Fibroblast of peridontal ligament (primary cell): ENCODE data around the gene TENM4.

Source experiments
- DNase-seq: peaks from one replicate; pipeline ENCODE4 v3.0.0-alpha.2; 2010; ENCODE audit errors: extremely low read depth

TENM4 gene

DNA sequence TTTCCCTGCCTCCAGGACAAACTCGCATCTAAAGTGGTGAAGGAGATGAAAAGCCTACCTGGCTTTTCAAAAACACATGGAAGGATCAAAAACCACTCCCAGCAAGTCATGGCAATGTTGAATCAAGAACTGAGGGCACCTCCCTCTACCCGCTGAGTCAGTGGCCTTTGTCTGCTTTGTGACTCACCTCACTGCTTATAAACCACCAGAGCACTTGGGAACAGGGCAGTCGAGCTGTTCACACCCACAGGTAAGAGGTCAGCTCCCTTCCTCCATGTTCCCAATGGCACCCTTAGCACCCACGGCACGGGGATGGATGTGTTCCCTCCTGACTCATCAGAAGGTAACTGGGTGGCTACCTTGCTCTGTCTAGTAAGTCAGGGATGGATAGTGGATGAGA lies 21.7 kb downstream of the TENM4 start:
- peak; percentile 31 for DNase-seq

DNA sequence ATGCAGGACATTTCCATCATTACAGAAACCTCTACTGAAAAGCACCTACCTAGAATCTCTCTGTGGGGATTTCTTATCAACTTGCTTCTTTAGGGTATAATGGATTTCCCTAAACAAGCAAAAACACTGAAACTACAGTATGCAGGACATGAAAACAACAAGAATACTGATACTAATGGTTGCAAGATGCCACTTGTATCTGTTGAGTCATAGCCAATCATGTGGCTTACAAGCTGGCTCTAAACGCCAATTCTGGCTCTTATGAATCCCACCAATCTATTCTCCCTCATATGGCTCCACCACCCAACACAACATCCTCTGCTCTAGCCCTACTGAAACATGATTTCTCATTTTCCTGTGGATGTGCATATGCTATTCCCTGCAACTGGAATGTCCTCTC lies 22.6 kb downstream of the TENM4 start:
- no peak for DNase-seq

DNA sequence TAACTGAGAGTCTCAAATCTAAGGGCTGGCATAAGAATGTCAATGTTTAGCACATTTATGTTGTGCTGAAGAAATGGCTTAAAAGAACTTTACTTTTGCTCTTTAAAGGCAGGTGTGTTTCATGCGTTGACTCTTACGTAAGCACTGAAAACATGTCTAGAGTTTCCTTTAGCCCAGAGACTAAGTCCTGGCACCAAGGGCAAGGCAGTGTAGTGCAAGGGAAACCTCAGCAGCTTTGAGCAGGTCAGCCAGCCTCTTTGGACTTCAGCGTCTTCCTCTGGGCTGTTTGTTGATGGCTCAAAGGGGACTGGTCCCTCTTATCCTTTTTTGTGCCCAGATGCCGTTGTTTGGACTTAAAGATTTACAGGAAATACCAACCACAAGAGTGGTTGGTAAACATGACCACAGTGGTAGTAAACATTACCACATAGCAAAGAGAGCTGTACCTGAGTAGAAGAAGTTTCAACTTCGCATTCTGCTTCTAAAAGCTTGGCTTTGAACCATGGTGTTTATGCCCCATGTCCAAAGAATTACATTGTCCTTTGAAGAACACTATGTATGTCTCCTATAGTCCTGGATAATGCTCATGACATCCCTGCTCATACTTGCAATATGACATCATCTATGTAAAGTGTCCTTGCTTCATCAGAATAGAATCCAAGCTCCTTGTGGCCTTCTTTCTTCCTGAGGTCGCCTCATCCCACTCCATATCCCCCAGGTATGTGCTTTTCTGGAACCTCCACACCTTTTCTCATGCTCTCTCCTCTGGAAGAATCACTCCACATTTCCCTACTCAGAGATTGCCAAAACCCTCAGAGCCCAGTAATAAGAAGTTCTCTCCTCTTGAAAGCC lies 23.5 kb downstream of the TENM4 start:
- no peak for DNase-seq

DNA sequence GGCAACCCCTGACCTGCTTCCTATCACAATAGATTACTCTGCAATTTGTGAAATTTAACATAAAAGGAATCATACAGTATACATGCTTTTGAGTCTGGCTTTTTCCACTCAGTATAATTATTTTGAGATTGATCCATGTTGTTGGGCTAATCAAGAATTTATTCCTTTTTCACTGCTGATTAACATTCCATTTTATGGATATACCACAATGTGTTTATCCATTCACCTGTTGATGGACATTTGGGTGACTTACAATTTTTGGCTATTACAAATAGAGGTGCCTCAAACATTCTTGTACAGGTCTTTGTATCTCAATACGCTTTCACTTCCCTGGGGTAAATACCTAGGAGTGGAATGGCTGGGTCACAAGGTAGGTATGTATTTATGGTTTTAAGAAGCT lies 24.9 kb downstream of the TENM4 start:
- DNase-seq = no peak

DNA sequence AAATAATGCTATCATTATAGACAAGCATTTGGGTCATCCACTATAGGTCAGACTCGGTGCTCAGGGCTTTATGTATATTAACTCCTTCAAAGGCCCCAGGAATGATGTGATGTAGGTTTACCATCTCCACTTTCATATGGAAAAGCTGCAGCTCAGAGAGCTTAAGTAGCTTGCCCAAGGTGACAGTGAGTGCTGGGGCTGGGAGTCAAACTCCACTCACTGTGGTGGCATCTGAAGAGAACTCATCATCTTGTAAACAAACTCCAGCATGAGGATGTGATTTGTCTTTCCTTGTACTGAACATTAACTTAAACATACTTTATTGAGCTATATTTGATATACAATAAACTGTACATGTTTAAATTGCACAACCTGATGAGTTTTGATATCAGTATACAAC lies 25.4 kb downstream of the TENM4 start:
- DNase-seq = no peak

DNA sequence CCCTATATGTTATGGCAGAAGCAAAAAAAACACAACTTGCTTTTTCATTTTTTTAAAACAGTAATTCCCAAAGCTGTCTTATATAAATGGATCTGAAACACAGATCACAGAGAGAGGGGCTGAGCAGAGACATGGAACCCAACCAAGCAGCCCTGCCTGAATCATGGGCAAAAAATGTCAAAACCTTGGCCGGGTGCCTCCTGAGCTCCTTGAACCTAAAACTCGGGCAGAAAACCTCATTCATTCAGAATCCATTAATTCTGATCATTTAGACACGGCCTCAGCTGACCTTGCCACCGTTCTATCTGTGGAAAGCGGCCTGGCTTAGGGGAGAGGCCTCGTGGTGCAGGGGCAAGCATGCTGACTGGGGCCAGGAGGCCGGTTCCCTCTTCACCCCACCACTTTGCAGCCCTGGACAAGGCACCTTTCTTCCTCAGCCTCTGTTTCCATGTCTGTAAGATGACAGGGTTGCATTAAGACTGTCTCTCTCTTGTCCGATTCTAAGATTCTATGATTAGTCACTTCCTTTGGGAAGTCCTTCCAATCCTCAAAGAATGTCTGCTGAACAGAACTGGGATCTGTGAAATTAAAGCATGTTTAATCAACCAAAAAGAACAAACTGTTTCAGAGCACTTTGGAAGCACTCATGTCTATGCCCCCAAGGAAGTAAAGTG lies 26.0 kb downstream of the TENM4 start:
- DNase-seq = peak; percentile 84

DNA sequence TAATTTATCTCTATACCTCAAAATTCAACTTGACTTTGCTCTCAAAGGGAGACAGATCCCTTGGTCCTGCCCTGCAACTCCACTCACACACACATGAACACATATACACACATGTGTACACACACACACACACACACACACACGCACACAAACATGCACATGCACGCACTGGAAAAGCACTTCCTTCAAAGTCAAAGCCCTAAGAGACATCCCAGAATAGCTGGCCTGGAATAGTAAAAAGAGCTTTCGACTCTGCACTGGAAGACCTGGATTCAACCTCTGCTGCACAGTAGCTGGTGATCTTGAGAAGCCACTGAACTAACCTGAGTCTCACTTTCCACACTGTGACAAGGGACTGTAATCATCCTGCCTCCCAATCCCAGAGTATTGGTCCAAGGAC lies 26.8 kb downstream of the TENM4 start:
- DNase-seq = no peak

DNA sequence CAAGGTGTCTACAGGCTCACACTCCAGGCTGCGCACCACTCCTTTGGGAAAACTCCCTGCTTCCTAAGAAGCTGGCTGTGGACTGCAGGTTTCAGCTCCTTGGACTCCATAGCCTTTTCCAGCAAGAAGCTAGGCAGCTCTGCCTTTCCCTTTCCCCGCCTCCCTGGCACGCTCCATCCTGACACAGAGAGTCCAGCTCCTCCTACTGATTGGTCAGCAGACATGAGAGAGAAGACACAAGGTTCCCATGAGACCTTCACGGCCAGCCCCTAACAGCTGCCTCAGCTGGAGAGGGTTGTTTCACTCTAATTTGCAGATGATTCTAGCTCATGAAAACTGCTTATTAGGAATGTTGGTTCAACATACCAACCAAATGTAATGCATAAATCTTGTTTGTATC lies 27.6 kb downstream of the TENM4 start:
- DNase-seq = peak; percentile 96

DNA sequence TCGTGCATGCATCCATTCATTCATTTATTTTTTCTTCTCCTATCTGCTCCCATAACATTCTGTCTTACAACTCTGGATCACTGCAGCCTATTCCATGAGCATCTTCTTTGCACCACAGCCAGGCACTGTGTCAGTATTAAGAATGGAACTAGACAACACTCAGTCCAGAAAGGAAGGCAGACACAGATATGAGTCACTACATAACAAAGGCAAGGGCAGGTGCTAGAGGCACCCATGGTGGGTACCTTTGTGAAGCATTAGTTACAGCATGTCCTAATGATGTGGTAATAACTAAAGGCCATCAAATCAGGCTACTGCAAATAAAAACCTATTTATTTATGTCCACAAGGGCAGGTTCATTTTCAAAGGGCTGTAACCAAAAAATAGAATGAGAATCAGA lies 28.1 kb downstream of the TENM4 start:
- no peak for DNase-seq

DNA sequence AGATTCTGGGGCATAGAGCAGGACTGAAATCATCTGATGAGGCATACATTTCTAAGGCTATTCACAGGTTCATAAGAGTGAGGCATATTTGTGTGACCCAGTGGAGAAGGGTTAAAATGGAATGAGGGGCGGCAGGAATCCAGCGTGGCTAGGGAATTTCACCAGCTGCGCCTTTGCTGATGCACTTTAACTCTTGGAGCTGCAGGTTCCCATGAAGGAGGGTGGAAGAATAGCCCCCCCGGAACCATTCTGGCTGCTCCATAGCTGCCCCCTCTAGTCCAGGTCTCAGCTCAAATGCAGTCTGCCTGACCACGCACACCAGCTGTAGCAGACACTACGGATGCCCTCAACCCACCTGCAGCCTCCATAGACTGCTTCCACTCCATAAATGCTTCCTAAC lies 31.5 kb downstream of the TENM4 start:
- no peak for DNase-seq

DNA sequence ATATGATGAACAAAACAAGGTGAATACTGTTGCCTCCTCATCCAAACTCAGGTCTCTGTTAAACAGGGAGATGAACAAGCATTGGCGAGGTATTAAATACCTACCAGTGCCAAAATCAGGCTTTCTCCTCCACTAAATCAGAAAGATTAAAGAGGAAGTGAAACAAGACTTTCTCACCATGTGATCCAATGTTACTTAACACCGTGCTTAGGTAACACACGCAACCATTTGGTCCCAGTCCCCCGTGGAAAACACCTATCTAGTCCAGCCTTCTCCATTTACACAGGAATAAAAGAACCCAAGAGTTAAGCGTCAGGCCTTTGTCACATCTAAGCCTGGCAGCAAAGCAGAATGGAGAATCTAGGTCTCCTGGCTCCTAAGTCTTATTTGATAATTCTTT lies 34.5 kb downstream of the TENM4 start:
- no peak for DNase-seq

DNA sequence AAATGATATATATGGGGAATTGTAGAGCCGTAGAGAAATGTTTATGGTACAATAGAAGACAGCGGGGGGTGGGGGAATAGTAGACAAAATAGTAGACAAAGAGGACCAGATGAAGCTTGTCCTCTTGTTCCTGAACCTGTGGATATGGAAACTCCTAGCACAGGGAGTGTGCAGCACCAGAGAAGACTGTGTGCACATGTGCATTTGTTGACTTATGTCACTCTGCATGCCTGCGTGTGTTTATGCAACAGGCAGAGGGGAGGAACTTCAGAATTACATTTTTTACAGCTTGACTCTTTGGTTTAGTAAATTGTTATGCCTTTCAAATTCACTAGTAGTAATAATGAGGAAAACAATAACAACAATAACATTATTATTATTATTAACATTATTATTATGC lies 36.0 kb downstream of the TENM4 start:
- DNase-seq = no peak

DNA sequence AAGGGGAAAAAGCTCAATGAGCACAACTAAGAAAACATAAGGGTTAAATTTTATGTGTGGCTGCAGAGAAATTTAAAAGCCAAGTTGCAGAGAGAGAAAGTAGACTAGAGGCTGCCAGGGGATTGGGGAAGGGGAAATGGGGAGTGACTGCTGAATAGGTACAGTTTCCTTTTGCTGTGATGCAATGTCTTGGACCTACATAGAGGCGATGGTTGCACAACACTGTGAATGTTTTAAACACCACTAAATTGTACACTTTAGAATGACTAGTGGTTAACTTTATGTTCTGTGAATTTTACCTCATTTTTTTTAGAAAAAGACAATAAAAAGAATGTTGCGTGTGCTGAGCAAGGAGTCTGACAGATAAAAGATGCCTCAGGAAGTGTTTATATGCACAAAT lies 36.5 kb downstream of the TENM4 start:
- DNase-seq = peak; percentile 49

DNA sequence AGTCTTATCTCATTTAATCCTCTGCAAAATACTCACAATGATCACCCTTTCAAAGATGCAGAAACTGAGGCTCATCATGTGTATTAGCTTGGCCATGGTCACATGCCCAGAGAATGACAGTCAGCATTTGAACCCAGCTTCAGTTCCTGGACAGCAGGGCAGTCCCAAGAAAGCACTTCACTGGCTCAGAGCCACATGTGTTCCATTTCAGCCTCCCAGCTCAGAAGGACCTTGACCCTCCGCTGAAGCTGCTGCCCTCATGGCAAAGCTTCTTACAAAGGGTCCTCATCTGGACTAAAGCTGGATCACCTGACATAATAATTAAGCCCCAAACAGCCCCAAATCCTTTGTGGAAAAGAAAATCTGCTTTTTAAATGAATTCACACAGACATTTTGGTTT lies 37.0 kb downstream of the TENM4 start:
- no peak for DNase-seq

DNA sequence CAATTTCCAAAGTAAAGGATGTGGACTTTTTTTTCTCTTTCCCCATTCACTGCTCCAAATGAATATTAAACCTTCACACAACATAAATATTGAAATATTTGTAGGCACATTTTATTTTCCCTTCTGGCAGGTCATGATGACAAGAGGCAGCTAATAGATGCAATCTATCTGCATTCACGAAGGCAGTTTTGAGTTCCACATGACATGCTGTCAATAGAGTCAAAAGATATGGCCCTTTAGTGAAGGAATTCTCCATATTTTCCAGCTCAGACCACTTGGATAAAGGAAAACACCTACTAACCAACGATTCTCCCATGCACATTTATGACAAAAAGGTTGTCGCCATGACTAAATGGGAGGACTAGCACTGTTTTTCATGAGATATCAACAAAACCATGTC lies 37.9 kb downstream of the TENM4 start:
- no peak for DNase-seq

DNA sequence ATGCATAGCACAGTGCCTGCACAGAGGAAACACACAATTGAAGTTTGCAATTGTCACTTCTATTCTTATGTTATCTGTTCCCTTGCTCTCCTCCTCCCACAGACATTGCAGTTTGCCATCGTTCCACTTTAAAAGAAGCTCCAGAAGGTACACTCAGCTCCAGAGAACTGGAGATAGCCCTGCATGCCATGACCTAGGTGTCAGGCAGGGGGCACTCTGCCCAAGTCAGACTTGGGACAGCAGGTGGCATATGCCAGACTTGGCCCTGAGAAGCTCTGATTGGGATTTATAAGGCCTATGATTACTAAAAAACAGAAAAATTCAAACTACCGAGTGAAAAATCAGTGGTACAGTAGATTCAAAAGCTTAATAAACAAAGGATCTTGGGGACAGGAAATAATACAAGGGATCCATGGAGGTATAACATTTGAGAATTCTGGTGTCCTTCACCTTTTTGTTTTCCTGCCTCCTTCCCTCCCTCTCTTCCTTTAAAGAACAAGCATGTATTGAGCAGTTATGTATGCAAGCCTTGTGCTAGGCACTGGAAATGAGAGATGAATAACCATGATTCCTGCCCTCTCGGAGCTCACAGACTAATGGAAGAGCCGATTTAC lies 40.0 kb downstream of the TENM4 start:
- DNase-seq = peak; percentile 43

DNA sequence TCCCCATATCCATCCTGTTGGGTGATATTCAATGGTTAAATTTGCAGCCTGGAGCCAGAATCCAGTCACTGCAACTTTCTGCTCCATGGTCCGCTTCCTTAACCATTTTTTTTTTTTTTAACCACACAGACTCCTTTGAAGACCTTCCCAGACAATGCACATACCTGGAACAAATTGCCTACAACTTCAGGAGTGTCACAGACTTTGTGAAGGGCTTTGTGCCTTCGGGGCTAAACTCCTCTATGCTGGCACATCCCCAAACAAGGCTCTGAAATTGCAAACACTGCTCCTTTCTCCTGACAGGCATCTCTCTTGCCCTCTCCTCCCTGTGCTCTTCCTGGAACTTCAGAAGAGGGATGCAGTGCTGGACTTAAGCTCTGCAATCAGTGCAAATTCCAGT lies 40.6 kb downstream of the TENM4 start:
- no peak for DNase-seq

DNA sequence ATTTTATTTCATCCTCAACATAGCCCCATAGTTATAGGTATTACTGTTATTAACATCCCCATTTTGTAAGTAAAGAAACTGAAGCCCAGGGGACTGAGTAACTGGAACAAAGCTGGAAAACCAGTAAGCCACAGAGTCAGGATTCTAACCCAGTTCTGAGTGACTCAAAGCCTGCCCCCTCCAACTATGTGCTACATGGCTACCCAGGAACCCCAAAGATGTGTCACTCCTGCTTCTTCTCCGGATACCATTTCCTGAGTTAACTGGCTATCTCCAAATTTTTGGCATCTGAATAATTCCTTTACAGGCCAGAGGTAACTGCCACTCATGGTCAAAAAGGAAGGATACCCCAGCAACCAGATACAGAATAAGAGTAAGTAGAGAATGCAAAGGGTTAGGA lies 43.6 kb downstream of the TENM4 start:
- DNase-seq = no peak

DNA sequence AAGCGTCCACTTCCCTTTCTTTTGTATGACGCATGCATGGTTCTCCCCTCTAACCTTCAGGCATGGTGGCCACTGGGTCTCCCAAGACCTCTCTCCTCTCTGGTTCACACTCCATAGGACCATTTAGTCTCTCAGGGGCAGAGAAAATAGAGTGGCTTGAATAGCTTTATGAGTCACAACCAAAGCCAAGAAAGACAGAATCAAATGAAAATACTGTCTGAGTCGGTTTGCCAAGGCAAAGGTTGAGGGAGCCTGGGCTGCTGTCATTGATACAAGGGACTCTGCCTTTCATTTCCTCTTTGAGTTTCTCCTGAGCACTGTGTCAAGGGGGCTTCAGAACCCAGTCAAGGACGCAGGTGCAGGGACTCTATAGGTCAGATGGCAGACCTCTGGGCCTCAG lies 44.2 kb downstream of the TENM4 start:
- DNase-seq = no peak

DNA sequence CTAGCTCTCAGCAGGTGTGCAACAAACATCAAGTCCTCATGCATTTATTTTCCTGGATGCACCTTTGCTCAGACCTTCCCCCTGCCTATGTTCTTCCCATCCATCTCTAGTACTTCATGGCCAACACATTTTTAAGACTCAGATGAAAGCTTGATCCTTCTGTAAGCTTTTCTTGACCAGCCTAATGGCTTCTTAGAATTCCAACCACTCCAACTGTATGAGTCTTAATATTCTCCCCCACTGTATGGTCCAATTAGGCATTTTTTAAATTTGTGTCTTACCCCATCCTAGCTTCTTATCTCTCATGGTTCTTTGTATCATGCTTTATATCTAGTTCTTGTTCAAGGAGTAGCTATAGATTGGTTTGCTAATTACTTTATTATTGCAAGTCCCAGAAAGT lies 44.8 kb downstream of the TENM4 start:
- no peak for DNase-seq

DNA sequence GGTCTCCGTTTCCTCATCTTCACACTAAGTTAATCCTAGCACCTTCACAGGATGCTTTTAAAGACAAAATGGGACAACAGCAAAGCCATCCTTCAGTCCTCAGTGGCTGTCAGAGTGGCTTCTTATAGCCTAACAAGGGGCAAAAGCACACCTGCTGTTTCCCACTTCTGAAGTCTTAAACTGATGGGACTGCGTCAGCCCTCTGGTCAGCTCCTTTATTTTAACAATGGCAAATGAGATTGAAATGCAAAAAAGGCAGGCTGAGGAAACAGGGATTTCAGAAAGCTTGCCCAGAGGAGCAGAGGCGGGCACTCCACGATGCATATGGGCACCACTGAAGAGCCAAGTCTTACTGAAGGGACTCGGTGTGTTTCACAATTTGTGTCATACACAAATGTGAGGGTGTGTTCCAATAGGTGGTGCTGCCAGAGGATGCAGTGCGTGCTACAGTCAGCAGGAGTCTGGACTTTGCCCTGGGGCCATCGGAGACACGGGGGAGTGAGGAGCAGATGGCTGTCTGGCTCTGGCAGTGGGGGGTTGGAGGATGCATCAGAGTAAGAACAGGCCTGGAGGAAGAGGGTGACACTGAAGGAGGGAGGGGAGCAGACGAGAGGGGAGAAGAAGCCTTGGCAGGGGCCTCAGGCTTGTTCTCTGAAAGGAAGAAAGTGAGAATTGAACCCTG lies 47.3 kb downstream of the TENM4 start:
- DNase-seq = no peak

DNA sequence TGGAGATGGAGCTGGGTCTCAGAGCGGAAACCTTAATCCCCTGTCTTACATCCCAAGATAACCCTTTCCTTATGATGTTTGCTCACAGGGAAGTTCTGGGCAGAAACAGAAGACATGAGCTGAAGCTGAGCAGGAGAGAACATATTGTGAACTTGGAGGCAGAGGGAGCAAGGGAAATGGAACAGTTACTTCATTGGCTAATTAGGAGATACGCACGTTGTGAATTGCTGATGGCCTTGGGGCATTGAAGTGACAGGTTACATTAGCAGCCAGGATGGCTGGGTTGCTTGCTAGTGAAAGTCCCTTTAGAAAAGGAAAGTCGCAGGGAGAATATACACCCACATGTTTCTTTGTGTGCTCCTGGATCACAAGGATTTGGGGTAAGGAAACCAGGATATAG lies 48.7 kb downstream of the TENM4 start:
- DNase-seq = no peak

DNA sequence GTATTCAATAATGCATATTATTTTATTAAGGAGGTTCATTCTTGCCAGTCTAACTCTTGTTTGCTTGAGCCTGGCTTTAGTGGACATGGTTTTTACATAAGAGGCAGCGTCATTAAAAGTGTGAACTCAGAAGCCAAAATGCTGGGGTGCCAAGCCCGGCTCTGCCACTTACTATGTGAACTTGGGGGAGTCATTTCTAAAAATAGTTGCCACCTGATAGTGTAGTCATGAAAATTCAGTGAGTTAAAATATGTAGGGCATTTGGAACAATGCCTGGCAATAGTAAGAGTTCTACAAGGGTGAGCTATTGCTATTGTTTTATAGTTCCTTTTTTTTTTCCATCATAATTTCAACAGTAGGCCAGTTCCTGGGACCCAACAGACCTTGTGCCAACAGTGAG lies 49.9 kb downstream of the TENM4 start:
- DNase-seq = peak; percentile 38
